Pulmonary artery endothelial cell (primary cell): Measurements from ENCODE around the gene ACTR6. TPM values are rescaled to one million over a fixed set of nuclear protein-coding genes. Genes with fewer than 3 reads are reported as not detected.

Experiments
- DNase-seq: peaks from one replicate; pipeline ENCODE4 v3.0.0-alpha.2; 2011; ENCODE audit warnings: low read depth, low spot score
- total RNA-seq: library from RNA; depleted of rRNA; stranded (reverse); fragments of >200 nt; gene quantifications from 2 replicates; pipeline ENCODE4 v1.2.3, GENCODE V29; 2014

The ACTR6 gene
- total RNA-seq, 1 donor from 2014 or later = 10.8 TPM

GRCh38 chr12:100266585-100266834 lies 65.9 kb downstream of the ACTR6 start:
- DNase-seq = no peak

DNA sequence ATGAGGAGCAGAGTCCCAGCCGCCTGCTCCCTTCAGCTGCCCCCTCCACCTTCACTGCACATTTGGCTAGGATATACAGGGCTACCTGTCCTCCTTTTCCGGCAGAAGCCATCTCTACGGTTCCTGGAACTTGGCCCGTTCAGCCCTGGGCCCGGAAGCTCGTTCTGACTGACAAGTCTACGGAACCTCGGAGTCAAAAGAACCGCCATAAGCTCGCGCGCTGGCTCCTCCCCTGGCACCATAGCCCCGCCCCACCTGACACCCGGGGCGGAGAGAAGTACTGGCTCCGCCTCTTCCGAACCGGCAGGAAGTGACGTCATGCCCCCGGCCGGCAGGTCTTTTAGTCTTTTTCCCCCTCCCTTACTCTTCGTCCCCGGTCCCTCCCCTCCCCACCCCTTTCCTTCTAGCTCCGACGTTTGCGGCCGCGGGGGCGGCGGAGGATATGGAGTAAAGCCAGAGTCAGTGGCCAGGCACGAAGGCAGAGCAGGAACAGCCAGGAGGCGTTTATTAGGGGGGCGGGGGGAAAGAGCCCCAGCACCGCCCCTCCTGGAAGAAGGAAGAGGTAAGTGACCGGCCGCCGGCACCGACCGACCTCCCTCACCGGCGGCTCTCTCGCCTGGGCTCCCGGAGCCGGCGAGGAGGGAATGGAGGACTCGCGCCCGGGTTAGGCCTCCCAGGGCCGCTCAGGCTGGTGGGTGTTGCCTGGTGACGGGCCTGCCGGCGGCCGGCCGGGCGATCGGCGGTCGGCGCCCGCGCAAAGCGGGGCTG lies 66.4 kb downstream of the ACTR6 start, which contains the start of the genes DEPDC4 and SCYL2:
Gene DEPDC4 (minus strand): TSS at position 245 of the 768 bp plus-strand sequence. CDS start 3 bp downstream, at position 242.
Gene SCYL2 (plus strand): TSS at position 343 of the 768 bp plus-strand sequence. CDS start 15,794 bp downstream, outside the sequence.
- DNase-seq = peak; percentile 92

GRCh38 chr12:100267603-100268281 lies 67.1 kb downstream of the ACTR6 start:
- DNase-seq = no peak

DNA sequence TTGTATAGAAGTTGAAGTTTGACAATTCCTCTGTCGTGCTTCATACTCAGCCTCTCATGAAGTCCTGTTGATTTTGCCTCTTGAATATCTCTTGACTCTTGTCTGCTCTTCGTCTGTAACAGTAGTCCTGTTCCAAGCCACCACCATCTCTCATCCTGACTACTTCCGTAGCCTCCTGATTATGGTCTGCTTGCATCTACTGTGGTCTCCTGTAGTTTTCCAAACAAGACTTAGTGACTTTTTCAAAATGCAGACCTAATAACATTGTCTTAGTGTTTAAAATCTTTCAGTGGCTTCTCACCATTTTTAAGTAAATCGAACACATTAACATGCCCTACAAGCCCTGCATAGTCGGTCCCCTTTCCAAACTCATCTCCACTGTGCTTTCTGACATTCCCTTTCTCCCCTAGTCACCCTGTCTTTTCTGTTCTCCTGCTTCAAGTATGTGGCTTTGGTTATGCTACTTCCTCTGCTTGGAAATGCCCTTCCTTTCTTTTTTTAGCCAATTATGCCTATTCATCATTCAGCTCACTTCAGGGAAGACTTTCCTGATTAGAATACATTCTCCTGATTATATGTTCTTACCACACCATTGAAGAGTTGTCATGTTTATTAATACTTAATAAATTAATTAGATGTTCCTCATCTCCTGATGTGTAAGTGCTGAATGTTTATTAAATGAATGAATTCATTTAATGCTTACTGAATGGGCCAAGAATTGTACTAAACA lies 68.4 kb downstream of the ACTR6 start:
- DNase-seq = no peak

GRCh38 chr12:100273782-100274181 lies 73.2 kb downstream of the ACTR6 start:
- DNase-seq = no peak

Other genes with a start within 250 kb of the ACTR6 start
- gene ANKS1B, start 215.9 kb upstream of the ACTR6 start, total RNA-seq = 0.07 and 0.28 TPM in 2 replicates
- gene BLTP3B, start 57.9 kb upstream of the ACTR6 start, total RNA-seq = 17.4 and 22.5 TPM in 2 replicates
- 0.20 and 0.56 TPM in 2 replicates for gene DEPDC4, start 66.3 kb downstream of the ACTR6 start, total RNA-seq
- 31.3 and 41.9 TPM in 2 replicates for gene SCYL2, start 66.4 kb downstream of the ACTR6 start, total RNA-seq
- gene SLC17A8, start 156.3 kb downstream of the ACTR6 start, total RNA-seq = not detected in 2 replicates